Prostate gland (tissue), 2 donors: Measurements from ENCODE around the gene SAMHD1. TPM values are rescaled to one million over a fixed set of nuclear protein-coding genes. Genes with fewer than 3 reads are reported as not detected.

Experiments used
- DNase-seq: peaks from one replicate; pipeline ENCODE4 v3.0.0-alpha.2; 2019; ENCODE audit warnings: low spot score
- H3K27ac ChIP-seq, 2 donors: fragments of 200-600 bp; sonication (generic); 2 replicates each; pipeline ENCODE4 v1.5.1; 2017 to 2019
- H3K27me3 ChIP-seq: fragments of 200-600 bp; sonication (generic); replicated peaks from 2 replicates; pipeline ENCODE4 v1.5.1; 2019; ENCODE audit not compliant: insufficient read depth
- H3K36me3 ChIP-seq, 2 donors: fragments of 200-600 bp; sonication (generic); 1 replicate in 1 of 2; 2 replicates in 1 of 2; pipeline versions ENCODE4 v1.5.1 to v1.8.1; 2017 to 2019
- H3K4me1 ChIP-seq: fragments of 200-600 bp; sonication (generic); replicated peaks from 2 replicates; pipeline ENCODE4 v1.5.1; 2019
- H3K4me3 ChIP-seq, 2 donors: fragments of 200-600 bp; sonication (generic); 2 replicates each; pipeline ENCODE4 v1.5.1; 2017 to 2019
- H3K9me3 ChIP-seq: fragments of 200-600 bp; sonication (generic); 2 replicates; pipeline ENCODE4 v1.5.1; 2017
- CTCF ChIP-seq, 4 experiments: fragments of 200-600 bp in 2 of 4; fragments of 450-650 bp in 2 of 4; sonication (generic) in 2 of 4; IDR thresholded peaks; 1 replicate in 3 of 4; 2 replicates in 1 of 4; pipeline ENCODE4 v1.5.1; 2016 to 2019; ENCODE audit warnings: antibody characterized with exemption in 4 of 4, mild to moderate bottlenecking in 2 of 4, moderate library complexity in 2 of 4
- POLR2A ChIP-seq: fragments of 450-650 bp; IDR thresholded peaks from one replicate; pipeline ENCODE4 v1.6.1; 2016; ENCODE audit warnings: antibody characterized with exemption, mild to moderate bottlenecking
- POLR2AphosphoS5 ChIP-seq: sonication (generic); formaldehyde crosslinking; IDR thresholded peaks from one replicate; pipeline ENCODE4 v1.6.1; 2017; ENCODE audit warnings: antibody characterized with exemption
- WGBS: methylation state at CpG from one replicate; pipeline ENCODE4 v1.1.5; 2018; 5-methylcytosine and 5-hydroxymethylcytosine counted together
- intact Hi-C: fragments of 100-400 bp; cut with DNase I; formaldehyde crosslinking; loops from one replicate; pipeline ENCODE4 v1.14.2; 2022
- total RNA-seq, 2 donors: library from RNA; depleted of rRNA; stranded (reverse); fragments of >200 nt; gene quantifications; one replicate each; pipeline ENCODE4 v1.1.0, GENCODE V29; 2016

SAMHD1 gene
- total RNA-seq, 2 donors from 2014 or later = 24.9 to 72.2 TPM

- Histone ChIP-seq H3K27ac (no peak overlapping the region), H3K4me3 (no peak overlapping the region), H3K36me3 (no peaks in the 10 kb centered on the region), H3K9me3 (no peaks in the 10 kb centered on the region), H3K27me3 (no peaks in the 10 kb centered on the region), H3K4me1 (no peaks in the 10 kb centered on the region)
- intact Hi-C loops = no loop called here
- DNase-seq = no peak
- TF ChIP-seq CTCF (IDR thresholded peaks at IDR 0.05) (no peak), POLR2A (no peak), POLR2AphosphoS5 (no peak)
- WGBS = 76% methylated on average over 3 of the region's 3 CpGs
Observed at GRCh38 chr20:36991703-36992102, 40.2 kb upstream of the SAMHD1 start.

GRCh38 chr20:36989797-36990196, 38.3 kb upstream of the SAMHD1 start:
- H3K27ac ChIP-seq = no peak overlapping the region
- H3K4me3 ChIP-seq = no peak overlapping the region
- no peaks in the 10 kb centered on the region for H3K9me3 ChIP-seq
- H3K27me3 ChIP-seq = no peaks in the 10 kb centered on the region
- no peak for TF ChIP-seq CTCF (IDR thresholded peaks at IDR 0.05)
- no peak for TF ChIP-seq POLR2A
- TF ChIP-seq POLR2AphosphoS5 = no peak
- no peaks in the 10 kb centered on the region for H3K36me3 ChIP-seq
- no peaks in the 10 kb centered on the region for H3K4me1 ChIP-seq
- intact Hi-C loops = no loop called here
- WGBS = 79% methylated on average over 6 of the region's 6 CpGs
- DNase-seq = no peak

- TF ChIP-seq CTCF (IDR thresholded peaks at IDR 0.05) (no peak), POLR2A (no peak), POLR2AphosphoS5 (no peak)
- DNase-seq = no peak
- H3K27me3 ChIP-seq = no peaks in the 10 kb centered on the region
- no peaks in the 10 kb centered on the region for H3K4me1 ChIP-seq
- intact Hi-C loops = no loop called here
- H3K4me3 ChIP-seq = no peak overlapping the region
- H3K9me3 ChIP-seq = no peaks in the 10 kb centered on the region
- no peaks in the 10 kb centered on the region for H3K36me3 ChIP-seq
- 72% methylated on average over 3 of the region's 3 CpGs for WGBS
- no peak overlapping the region for H3K27ac ChIP-seq
Observed at GRCh38 chr20:36988494-36988966, 37.0 kb upstream of the SAMHD1 start.

GRCh38 chr20:36984257-36984638, 32.7 kb upstream of the SAMHD1 start:
- no peak overlapping the region for H3K27ac ChIP-seq
- 75% methylated on average over 6 of the region's 6 CpGs for WGBS
- H3K36me3 ChIP-seq = no peaks in the 10 kb centered on the region
- DNase-seq = no peak
- no peaks in the 10 kb centered on the region for H3K27me3 ChIP-seq
- intact Hi-C loops = no loop called here
- no peaks in the 10 kb centered on the region for H3K4me1 ChIP-seq
- H3K4me3 ChIP-seq = no peak overlapping the region
- TF ChIP-seq POLR2AphosphoS5 (no peak), POLR2A (no peak), CTCF (IDR thresholded peaks at IDR 0.05) (no peak)
- H3K9me3 ChIP-seq = no peaks in the 10 kb centered on the region

- H3K27ac ChIP-seq = no peak overlapping the region
- no peaks in the 10 kb centered on the region for H3K36me3 ChIP-seq
- DNase-seq = no peak
- no peaks in the 10 kb centered on the region for H3K9me3 ChIP-seq
- no peaks in the 10 kb centered on the region for H3K4me1 ChIP-seq
- intact Hi-C loops = no loop called here
- TF ChIP-seq POLR2AphosphoS5 (no peak), POLR2A (no peak), CTCF (IDR thresholded peaks at IDR 0.05) (no peak)
- no peaks in the 10 kb centered on the region for H3K27me3 ChIP-seq
- H3K4me3 ChIP-seq = no peak overlapping the region
- WGBS = 49% methylated on average over 3 of the region's 3 CpGs
Observed at GRCh38 chr20:36975099-36975818, 23.8 kb upstream of the SAMHD1 start.
